H1 (cell line): Measurements from ENCODE around the gene EIF4E2. TPM values are rescaled to one million over a fixed set of nuclear protein-coding genes. Genes with fewer than 3 reads are reported as not detected.

Experiments used
- CTCF ChIA-PET: fragments of 300-600 bp; sonication (Branson Sonifier 250); formaldehyde crosslinking; loops from one replicate; lab custom pipeline; 2021; ENCODE audit not compliant: partially characterized antibody; lab: Charles Lee
- POLR2A ChIA-PET: fragments of 300-600 bp; sonication (Branson Sonifier 250); formaldehyde crosslinking; loops from one replicate; lab custom pipeline; 2021; ENCODE audit warnings: inconsistent platforms; ENCODE audit not compliant: partially characterized antibody; lab: Charles Lee
- DNase-seq, 2 experiments: peaks; one replicate each; pipeline versions ENCODE4 v3.0.0 to v3.0.0-alpha.2; 2010 to 2022; ENCODE audit warnings: low spot score in 2 of 2, low read depth in 1 of 2, mixed read lengths in 1 of 2
- FAIRE-seq: peaks from 2 replicates; lab custom pipeline; 2011; peaks lifted over from hg19 to GRCh38; lab: Jason Lieb, UNC
- H2AFZ ChIP-seq: 2 replicates; pipeline ENCODE4 v1.8.1; 2012; ENCODE audit warnings: low read length, inconsistent platforms
- H2AK5ac ChIP-seq: 2 replicates; pipeline ENCODE4 v1.6.1; 2013; ENCODE audit warnings: low read depth, low read length
- H2BK120ac ChIP-seq: replicated peaks from 2 replicates; pipeline ENCODE3; 2013; ENCODE audit warnings: low read depth, low read length, inconsistent platforms
- H2BK12ac ChIP-seq: 2 replicates; pipeline ENCODE4 v1.6.1; 2013; ENCODE audit warnings: low read depth, low read length
- H2BK15ac ChIP-seq: 2 replicates; pipeline ENCODE4 v1.6.1; 2013; ENCODE audit warnings: low read length
- H2BK20ac ChIP-seq: 2 replicates; pipeline ENCODE4 v1.6.1; 2013; ENCODE audit warnings: low read length
- H2BK5ac ChIP-seq: 2 replicates; pipeline ENCODE4 v1.6.1; 2013; ENCODE audit warnings: low read depth, low read length
- H3K14ac ChIP-seq: 2 replicates; pipeline ENCODE4 v1.6.1; 2013; ENCODE audit warnings: inconsistent platforms; ENCODE audit not compliant: insufficient read length
- H3K18ac ChIP-seq: 2 replicates; pipeline ENCODE4 v1.6.1; 2013; ENCODE audit warnings: low read length; ENCODE audit errors: extremely low read depth
- H3K23ac ChIP-seq: 2 replicates; pipeline ENCODE4 v1.6.1; 2013; ENCODE audit warnings: inconsistent platforms; ENCODE audit not compliant: insufficient read length
- H3K23me2 ChIP-seq: 2 replicates; pipeline ENCODE4 v1.6.1; 2013; ENCODE audit warnings: low read depth, low read length
- H3K27ac ChIP-seq: 2 replicates; pipeline ENCODE4 v1.6.1; 2011; ENCODE audit warnings: low read depth, low read length, inconsistent platforms
- H3K27me3 ChIP-seq, 4 experiments: replicated peaks in 1 of 4; 1 replicate in 1 of 4; 2 replicates in 3 of 4; pipeline versions ENCODE4 v1.6.1 to v1.8.1; 2011 to 2013; ENCODE audit warnings: low read length in 3 of 4, mild to moderate bottlenecking in 3 of 4, inconsistent platforms in 2 of 4, mixed read lengths in 2 of 4, moderate library complexity in 1 of 4; ENCODE audit not compliant: control insufficient read depth in 3 of 4, insufficient read depth in 3 of 4; ENCODE audit errors: extremely low read depth in 1 of 4
- H3K36me3 ChIP-seq, 4 experiments: 2 replicates each; pipeline versions ENCODE4 v1.6.1 to v1.8.1; 2011 to 2013; ENCODE audit warnings: mild to moderate bottlenecking in 4 of 4, low read length in 3 of 4, moderate library complexity in 2 of 4, control low read depth in 1 of 4, inconsistent platforms in 1 of 4; ENCODE audit not compliant: insufficient read depth in 4 of 4, control insufficient read depth in 2 of 4
- H3K4ac ChIP-seq: replicated peaks from 2 replicates; pipeline ENCODE3; 2013; ENCODE audit warnings: low read length, low read depth, mixed read lengths, inconsistent platforms; ENCODE audit not compliant: insufficient read length
- H3K4me1 ChIP-seq, 4 experiments: replicated peaks in 1 of 4; 1 replicate in 1 of 4; 2 replicates in 3 of 4; pipeline versions ENCODE4 v1.6.1 to v1.8.1; 2011 to 2013; ENCODE audit warnings: low read length in 3 of 4, inconsistent platforms in 2 of 4, mixed read lengths in 1 of 4; ENCODE audit not compliant: insufficient read depth in 4 of 4, control insufficient read depth in 3 of 4
- H3K4me2 ChIP-seq, 2 experiments: 2 replicates each; pipeline versions ENCODE4 v1.6.1 to v1.8.1; 2011 to 2013; ENCODE audit warnings: low read depth in 2 of 2, low read length in 2 of 2, control low read depth in 1 of 2, inconsistent platforms in 1 of 2, mild to moderate bottlenecking in 1 of 2; ENCODE audit not compliant: insufficient read depth in 1 of 2
- H3K4me3 ChIP-seq, 4 experiments: fragments of 200-600, 300-600 bp in 1 of 4; sonication (generic), shearing (Covaris generic), sonication (Bioruptor Twin) in 1 of 4; 2 replicates each; pipeline versions ENCODE4 v1.5.1 to v1.8.1; 2011 to 2016; ENCODE audit warnings: low read length in 4 of 4, low read depth in 3 of 4, control low read depth in 2 of 4, inconsistent platforms in 2 of 4, mild to moderate bottlenecking in 2 of 4, mixed read lengths in 1 of 4, moderate library complexity in 1 of 4; ENCODE audit not compliant: insufficient read depth in 2 of 4; ENCODE audit errors: extremely low read depth in 1 of 4
- H3K56ac ChIP-seq: replicated peaks from 2 replicates; pipeline ENCODE3; 2013; ENCODE audit warnings: low read depth, mild to moderate bottlenecking, mixed read lengths, low read length, inconsistent platforms; ENCODE audit not compliant: insufficient read length
- H3K79me1 ChIP-seq: 2 replicates; pipeline ENCODE4 v1.6.1; 2013; ENCODE audit warnings: low read depth, low read length, control low read depth
- H3K79me2 ChIP-seq, 2 experiments: 2 replicates each; pipeline versions ENCODE4 v1.6.1 to v1.8.1; 2012 to 2013; ENCODE audit warnings: low read length in 2 of 2, mild to moderate bottlenecking in 2 of 2, inconsistent platforms in 1 of 2; ENCODE audit not compliant: insufficient read depth in 2 of 2, control insufficient read depth in 1 of 2
- H3K9ac ChIP-seq, 4 experiments: replicated peaks in 1 of 4; 1 replicate in 1 of 4; 2 replicates in 3 of 4; pipeline versions ENCODE4 v1.6.1 to v1.8.1; 2011 to 2013; ENCODE audit warnings: low read depth in 3 of 4, low read length in 3 of 4, control low read depth in 2 of 4, mild to moderate bottlenecking in 2 of 4, moderate library complexity in 2 of 4, inconsistent platforms in 1 of 4; ENCODE audit errors: extremely low read depth in 1 of 4
- H3K9me3 ChIP-seq, 2 experiments: 2 replicates each; pipeline versions ENCODE4 v1.6.1 to v1.8.1; 2012 to 2013; ENCODE audit warnings: mild to moderate bottlenecking in 2 of 2, moderate library complexity in 2 of 2, control low read depth in 1 of 2, inconsistent platforms in 1 of 2, low read depth in 1 of 2, low read length in 1 of 2, mixed read lengths in 1 of 2; ENCODE audit not compliant: insufficient read depth in 2 of 2
- H4K20me1 ChIP-seq, 2 experiments: replicated peaks in 1 of 2; 2 replicates each; pipeline versions ENCODE3 to v1.8.1; 2011 to 2013; ENCODE audit warnings: inconsistent platforms in 2 of 2, low read length in 2 of 2, mild to moderate bottlenecking in 1 of 2; ENCODE audit not compliant: insufficient read depth in 2 of 2, control insufficient read depth in 1 of 2
- H4K5ac ChIP-seq: 2 replicates; pipeline ENCODE4 v1.6.1; 2013; ENCODE audit warnings: low read length, low read depth, mixed read lengths, inconsistent platforms; ENCODE audit not compliant: insufficient read length
- H4K8ac ChIP-seq: 2 replicates; pipeline ENCODE4 v1.8.0; 2013; ENCODE audit warnings: mild to moderate bottlenecking, moderate library complexity, low read length, inconsistent platforms; ENCODE audit not compliant: insufficient read depth; ENCODE audit errors: extremely low read depth
- H4K91ac ChIP-seq: replicated peaks from 2 replicates; pipeline ENCODE3; 2013; ENCODE audit warnings: low read length, mixed read lengths, inconsistent platforms; ENCODE audit not compliant: insufficient read length
- BACH1 ChIP-seq: IDR thresholded peaks from 2 replicates; pipeline ENCODE4 v1.6.1; 2012; ENCODE audit warnings: low read length, improper control_type of control experiment
- EGR1 ChIP-seq: IDR thresholded peaks from 2 replicates; pipeline ENCODE4 v1.6.1; 2011; ENCODE audit warnings: low read depth, low read length, borderline replicate concordance
- JUND ChIP-seq: IDR thresholded peaks from 2 replicates; pipeline ENCODE4 v1.6.1; 2011; ENCODE audit warnings: mild to moderate bottlenecking, improper control_type of control experiment, low read length
- SP2 ChIP-seq: IDR thresholded peaks from 2 replicates; pipeline ENCODE4 v1.6.1; 2012; ENCODE audit warnings: mild to moderate bottlenecking, low read length, inconsistent platforms
- SRF ChIP-seq: IDR thresholded peaks from 2 replicates; pipeline ENCODE4 v1.6.1; 2011; ENCODE audit warnings: mild to moderate bottlenecking, low read depth, low read length, moderate library complexity
- SUZ12 ChIP-seq: fragments of 200-600 bp; sonication (generic); IDR thresholded peaks from 2 replicates; pipeline ENCODE4 v1.6.1; 2012; ENCODE audit warnings: mild to moderate bottlenecking, inconsistent platforms, low read length, moderate library complexity, mixed read lengths
- YY1 ChIP-seq: IDR thresholded peaks from 2 replicates; pipeline ENCODE4 v1.6.1; 2011; ENCODE audit warnings: low read depth, mild to moderate bottlenecking, low read length
- WGBS, 2 experiments: shearing (Covaris generic) in 1 of 2; methylation state at CpG; one replicate each; pipeline versions ENCODE4 v1.1.6 to v1.1.7; 2013 to 2015; ENCODE audit warnings: low lambda C conversion rate in 2 of 2, mixed read lengths in 2 of 2, inconsistent platforms in 1 of 2, low coverage in 1 of 2, missing lambda C conversion rate in 1 of 2; ENCODE audit not compliant: insufficient replicate concordance in 2 of 2, insufficient coverage in 1 of 2, insufficient read length in 1 of 2; ENCODE audit errors: extremely low coverage in 1 of 2, missing lambda C conversion rate in 1 of 2; 5-methylcytosine and 5-hydroxymethylcytosine counted together
- polyA plus RNA-seq, 7 experiments: library from polyadenylated mRNA; depleted of rRNA in 3 of 7; stranded (reverse) in 5 of 7; unstranded in 2 of 7; fragments of >200 nt in 5 of 7; fragments of 200-250 nt in 2 of 7; gene quantifications; 1 replicate in 5 of 7; 2 replicates in 1 of 7; 4 replicates in 1 of 7; pipeline versions ENCODE4 v1.2.1 to v1.2.3, GENCODE V29; 2011 to 2013; ENCODE audit warnings: missing spikeins in 2 of 7, mixed read lengths in 2 of 7
- total RNA-seq: library from RNA; stranded (reverse); fragmentation: NEBNext Ultra II Directional; extraction: Animal tissue kit (Norgen Biotek cat#: 25700); gene quantifications from 2 replicates; pipeline ENCODE4 v1.2.1, GENCODE V29; 2021
- TF ChIP-seq, protein P1 (sequence below): IDR thresholded peaks from 2 replicates; pipeline ENCODE4 v1.6.1; 2012; ENCODE audit warnings: inconsistent platforms

The EIF4E2 gene
- total and polyA plus RNA-seq, 2 of the 8 experiments (the other 6 are each of a cell fraction or from before 2014, with no cell fraction given), result 39.4 to 114 TPM

- peak overlapping the region; percentile 50; the same call in 1 of the 2 replicates for H2BK12ac ChIP-seq
- H2BK5ac ChIP-seq, result peak overlapping the region; percentile 44; the same call in 1 of the 2 replicates
- no peak overlapping the region for H2BK120ac ChIP-seq
- no peak overlapping the region for H3K4ac ChIP-seq
- no peak overlapping the region for H3K56ac ChIP-seq
- H3K9ac ChIP-seq, result no peak overlapping the region
- no peaks in the 10 kb centered on the region for H3K79me2 ChIP-seq
- no peak overlapping the region; the same call in 1 of the 2 replicates for H4K8ac ChIP-seq
- no peak overlapping the region for H2AK5ac ChIP-seq
- DNase-seq (no peak), FAIRE-seq (no peak)
- H3K36me3 ChIP-seq, result no peaks in the 10 kb centered on the region
- no peak overlapping the region for H3K23ac ChIP-seq
- H4K5ac ChIP-seq, result no peak overlapping the region
- no peak overlapping the region for H2BK20ac ChIP-seq
- H3K27me3 ChIP-seq, result peaks cover 0 to under 1% (median 0%) of the 10 kb centered on the region in 4 experiments; a peak in 1 of 7 replicates
- H3K9me3 ChIP-seq, result no peaks in the 10 kb centered on the region
- H4K20me1 ChIP-seq, result no peaks in the 10 kb centered on the region
- H3K4me3 ChIP-seq, result no peak overlapping the region
- WGBS, 2 experiments, result 75% methylated on average over 10 of the region's 10 CpGs; no CpG with 5 or more reads in 1 of the 2 experiments
- H2BK15ac ChIP-seq, result peak overlapping the region; percentile 88; the same call in 1 of the 2 replicates
- ChIA-PET CTCF (interaction anchor here (0.8 to 10.8 kb wide), 12 partner anchors 9 to 150 kb away, joined by 3 to 176 read pairs (median 4); partner anchors contain the start of genes CHRND and PRSS56), POLR2A (interaction anchor here (1.2 kb wide), 1 partner anchor 11 kb away, joined by 3 read pairs; no protein-coding TSS in a partner anchor)
- no peak overlapping the region for H3K27ac ChIP-seq
- TF ChIP-seq EGR1 (no peak), SP2 (no peak), BACH1 (no peak), SUZ12 (no peak), YY1 (no peak), SRF (no peak), JUND (no peak)
- TF ChIP-seq, protein P1, sequence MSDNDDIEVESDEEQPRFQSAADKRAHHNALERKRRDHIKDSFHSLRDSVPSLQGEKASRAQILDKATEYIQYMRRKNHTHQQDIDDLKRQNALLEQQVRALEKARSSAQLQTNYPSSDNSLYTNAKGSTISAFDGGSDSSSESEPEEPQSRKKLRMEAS, result no peak
- no peak overlapping the region for H3K4me2 ChIP-seq
- H4K91ac ChIP-seq, result no peak overlapping the region
- H3K4me1 ChIP-seq, result peaks cover 0 to 10% (median 2%) of the 10 kb centered on the region in 4 experiments; a peak in 2 of 7 replicates
- no peak overlapping the region for H3K14ac ChIP-seq
- H3K23me2 ChIP-seq, result peaks cover 2% of the 10 kb centered on the region; the same call in 1 of the 2 replicates
- H3K18ac ChIP-seq, result no peak overlapping the region
- H2AFZ ChIP-seq, result no peak overlapping the region
- H3K79me1 ChIP-seq, result no peaks in the 10 kb centered on the region
Observed at GRCh38 chr2:232512602-232513001, 37.9 kb upstream of the EIF4E2 start.
